GM04503 (cell line): ENCODE data around the gene RAG1.

Experiments used
- DNase-seq: peaks from one replicate; pipeline ENCODE4 v3.0.0-alpha.2; 2012; ENCODE audit warnings: low read depth

RAG1 gene

GRCh38 chr11:36590513-36590912 lies 22.7 kb downstream of the RAG1 start:
- DNase-seq, result no peak

- DNase-seq, result no peak
Measured at GRCh38 chr11:36591433-36591832, 23.6 kb downstream of the RAG1 start.

- DNase-seq, result peak; percentile 83
Measured at GRCh38 chr11:36594316-36594989, 26.6 kb downstream of the RAG1 start, which contains the start of gene IFTAP. Gene IFTAP, plus strand, starts transcription at chr11:36594502. Its CDS starts 15,602 bp downstream, at chr11:36610104.

GRCh38 chr11:36596880-36597279 lies 29.1 kb downstream of the RAG1 start:
- DNase-seq, result no peak

- no peak for DNase-seq
Measured at GRCh38 chr11:36598051-36598450, 30.2 kb downstream of the RAG1 start, which contains the start of gene RAG2. Gene RAG2, minus strand, starts transcription at chr11:36598236. Its CDS starts 4,068 bp downstream, at chr11:36594168.

GRCh38 chr11:36600180-36600579 lies 32.4 kb downstream of the RAG1 start:
- no peak for DNase-seq

GRCh38 chr11:36601155-36601554 lies 33.3 kb downstream of the RAG1 start:
- DNase-seq, result no peak

GRCh38 chr11:36602135-36602534 lies 34.3 kb downstream of the RAG1 start:
- DNase-seq, result no peak

- DNase-seq, result no peak
Measured at GRCh38 chr11:36605221-36606216, 37.7 kb downstream of the RAG1 start.

GRCh38 chr11:36608491-36609199 lies 40.8 kb downstream of the RAG1 start:
- no peak for DNase-seq

- no peak for DNase-seq
Measured at GRCh38 chr11:36609383-36609782, 41.6 kb downstream of the RAG1 start.

- no peak for DNase-seq
Measured at GRCh38 chr11:36615826-36616225, 48.0 kb downstream of the RAG1 start.

- no peak for DNase-seq
Measured at GRCh38 chr11:36617543-36618362, 49.9 kb downstream of the RAG1 start.

- no peak for DNase-seq
Measured at GRCh38 chr11:36618363-36619047, 50.7 kb downstream of the RAG1 start.

- DNase-seq, result no peak
Measured at GRCh38 chr11:36619502-36619901, 51.7 kb downstream of the RAG1 start.

GRCh38 chr11:36620246-36620645 lies 52.4 kb downstream of the RAG1 start:
- no peak for DNase-seq

- DNase-seq, result no peak
Measured at GRCh38 chr11:36622431-36623136, 54.8 kb downstream of the RAG1 start.

GRCh38 chr11:36623494-36623893 lies 55.7 kb downstream of the RAG1 start:
- DNase-seq, result no peak

GRCh38 chr11:36627006-36627405 lies 59.2 kb downstream of the RAG1 start:
- DNase-seq, result no peak

GRCh38 chr11:36627471-36627870 lies 59.7 kb downstream of the RAG1 start:
- no peak for DNase-seq
